Psoas muscle (tissue), 8 donors: ENCODE results near the gene OR2V2. TPM values are rescaled to one million over a fixed set of nuclear protein-coding genes. Genes with fewer than 3 reads are reported as not detected.

ENCODE experiments used
- ATAC-seq, 4 donors: fragments of 200-7000 bp; cut with Tn5 transposase; one replicate each; pipeline ENCODE4 v1.9.1; 2020; ENCODE audit warnings: moderate library complexity in 3 of 4, mild to moderate bottlenecking in 2 of 4
- DNase-seq, 2 donors: peaks; one replicate each; pipeline ENCODE4 v3.0.0-alpha.2; 2020
- H3K27ac ChIP-seq: fragments of 200-600 bp; one replicate; pipeline ENCODE4 v1.8.0; 2022
- H3K27me3 ChIP-seq, 3 donors: fragments of 200-600 bp in 1 of 3; one replicate each; pipeline versions ENCODE4 v1.6.1 to v1.8.0; 2013 to 2022; ENCODE audit warnings: low read length in 2 of 3, mild to moderate bottlenecking in 2 of 3, moderate library complexity in 1 of 3; ENCODE audit not compliant: insufficient read depth in 3 of 3
- H3K36me3 ChIP-seq, 2 donors: fragments of 200-600 bp in 1 of 2; one replicate each; pipeline versions ENCODE4 v1.6.1 to v1.8.0; 2013 to 2022; ENCODE audit warnings: low read depth in 1 of 2, mild to moderate bottlenecking in 1 of 2, moderate library complexity in 1 of 2; ENCODE audit not compliant: insufficient read depth in 1 of 2
- H3K4me1 ChIP-seq: fragments of 200-600 bp; one replicate; pipeline ENCODE4 v1.8.0; 2022
- H3K4me3 ChIP-seq: fragments of 200-600 bp; one replicate; pipeline ENCODE4 v1.8.0; 2022; ENCODE audit warnings: mild to moderate bottlenecking
- H3K9me3 ChIP-seq: fragments of 200-600 bp; one replicate; pipeline ENCODE4 v1.8.0; 2022
- WGBS, 3 donors: extraction: QIAGEN DNeasy Blood & Tissue Kit; methylation state at CpG; one replicate each; pipeline versions ENCODE4 v1.1.6 to v1.1.7; 2013; 5-methylcytosine and 5-hydroxymethylcytosine counted together
- intact Hi-C, 2 donors: fragments of 100-400 bp; cut with DNase I; formaldehyde crosslinking; loops; one replicate each; pipeline versions ENCODE4 v1.11.0 to v1.14.2; 2022
- polyA plus RNA-seq, 3 donors: library from polyadenylated mRNA; stranded (reverse); fragments of 200-250 nt; gene quantifications; one replicate each; pipeline ENCODE4 v1.2.3, GENCODE V29; 2013
- total RNA-seq, 4 donors: library from RNA; stranded (reverse); fragmentation: NEBNext Ultra II Directional in 2 of 4; extraction: Animal tissue kit (Norgen Biotek cat#: 25700) in 2 of 4; gene quantifications; one replicate each; pipeline versions ENCODE4 v1.2.1 to v1.2.4, GENCODE V29; 2021 to 2023
- TF ChIP-seq, protein P1 (sequence below): fragments of 200-600 bp; IDR thresholded peaks from one replicate; pipeline ENCODE4 v1.8.0; 2022; ENCODE audit warnings: antibody characterized with exemption
- donor health status: healthy with polysubstance abuse.
- donor health status: DM: no; HTN: no; CAD: no; lungs with moderate emphysema.
- donor health status: Bipolar disorder and iron deficiency.
- donor health status: healthy.
- donor health status: DM: yes; HTN: yes; CAD: no.
- donor health status: DM: no; HTN: no; CAD: no.
- donor health status: DM: no; HTN: no; CAD: no.
- donor health status: DM: yes; HTN: yes; CAD: no.

The OR2V2 gene
- total and polyA plus RNA-seq, 7 donors: not detected

GRCh38 chr5:181107699-181108098 is 39.7 kb upstream of the OR2V2 start:
- intact Hi-C loops: no loop called here
- WGBS, 3 donors: 60 to 65% (median 64%) methylated on average over 9 of the region's 9 CpGs

DNA sequence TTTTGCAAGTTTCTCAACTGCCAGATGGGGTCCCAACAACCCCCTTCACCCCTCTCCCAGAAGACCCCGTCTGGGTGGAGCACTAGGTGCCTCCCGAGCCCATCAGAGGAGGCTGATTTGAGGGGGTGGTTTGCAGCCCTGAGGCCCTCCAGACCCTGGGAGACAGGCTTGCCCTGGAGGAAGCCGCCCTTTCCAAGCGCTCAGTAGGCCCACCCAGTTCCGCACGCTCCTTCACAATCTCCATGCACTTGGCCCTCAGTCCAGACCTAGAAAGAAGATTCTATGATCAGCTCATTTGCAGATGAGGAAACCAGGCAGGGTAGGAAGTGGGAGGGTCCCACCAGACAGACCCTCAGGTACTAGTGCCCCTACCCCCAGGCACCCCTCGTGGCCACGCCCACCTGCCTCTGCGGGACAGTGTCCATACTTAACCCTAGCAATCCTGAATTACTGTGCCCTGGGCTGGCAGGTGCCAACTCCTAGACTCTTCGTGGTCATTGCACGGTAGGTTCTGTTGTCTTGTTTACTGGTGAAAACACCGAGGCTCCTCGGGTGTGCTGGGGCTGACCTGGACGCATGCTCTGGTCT is 38.7 kb upstream of the OR2V2 start:
- H3K9me3 ChIP-seq: no peaks in the 10 kb centered on the region
- H3K4me1 ChIP-seq: no peaks in the 10 kb centered on the region
- ATAC-seq (no peak), DNase-seq (no peak)
- no peaks in the 10 kb centered on the region for H3K36me3 ChIP-seq
- WGBS, 3 donors: 67 to 69% (median 67%) methylated on average over 14 of the region's 14 CpGs
- H3K4me3 ChIP-seq: no peak overlapping the region
- TF ChIP-seq, protein P1, sequence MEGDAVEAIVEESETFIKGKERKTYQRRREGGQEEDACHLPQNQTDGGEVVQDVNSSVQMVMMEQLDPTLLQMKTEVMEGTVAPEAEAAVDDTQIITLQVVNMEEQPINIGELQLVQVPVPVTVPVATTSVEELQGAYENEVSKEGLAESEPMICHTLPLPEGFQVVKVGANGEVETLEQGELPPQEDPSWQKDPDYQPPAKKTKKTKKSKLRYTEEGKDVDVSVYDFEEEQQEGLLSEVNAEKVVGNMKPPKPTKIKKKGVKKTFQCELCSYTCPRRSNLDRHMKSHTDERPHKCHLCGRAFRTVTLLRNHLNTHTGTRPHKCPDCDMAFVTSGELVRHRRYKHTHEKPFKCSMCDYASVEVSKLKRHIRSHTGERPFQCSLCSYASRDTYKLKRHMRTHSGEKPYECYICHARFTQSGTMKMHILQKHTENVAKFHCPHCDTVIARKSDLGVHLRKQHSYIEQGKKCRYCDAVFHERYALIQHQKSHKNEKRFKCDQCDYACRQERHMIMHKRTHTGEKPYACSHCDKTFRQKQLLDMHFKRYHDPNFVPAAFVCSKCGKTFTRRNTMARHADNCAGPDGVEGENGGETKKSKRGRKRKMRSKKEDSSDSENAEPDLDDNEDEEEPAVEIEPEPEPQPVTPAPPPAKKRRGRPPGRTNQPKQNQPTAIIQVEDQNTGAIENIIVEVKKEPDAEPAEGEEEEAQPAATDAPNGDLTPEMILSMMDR: no peak
- no peak overlapping the region for H3K27ac ChIP-seq
- intact Hi-C loops: no loop called here
- H3K27me3 ChIP-seq: peaks cover 0 to 82% (median 15%) of the 10 kb centered on the region in 3 donors

More at GRCh38 chr5:181107699-181108098, 39.7 kb upstream of the OR2V2 start:
- Histone ChIP-seq H3K36me3 (no peaks in the 10 kb centered on the region), H3K27ac (no peak overlapping the region), H3K27me3 (peaks cover 0 to 79% (median 13%) of the 10 kb centered on the region in 3 donors), H3K9me3 (no peaks in the 10 kb centered on the region), H3K4me1 (no peaks in the 10 kb centered on the region), H3K4me3 (no peak overlapping the region)
- DNase-seq: no peak
- TF ChIP-seq, protein P1: no peak
- ATAC-seq: no peak

GRCh38 chr5:181109489-181110013 is 37.8 kb upstream of the OR2V2 start:
- H3K36me3 ChIP-seq: no peaks in the 10 kb centered on the region
- intact Hi-C loops: no loop called here
- peaks cover 0 to 83% (median 17%) of the 10 kb centered on the region in 3 donors for H3K27me3 ChIP-seq
- TF ChIP-seq, protein P1: no peak
- no peaks in the 10 kb centered on the region for H3K9me3 ChIP-seq
- no peak for DNase-seq
- ATAC-seq: no peak
- no peaks in the 10 kb centered on the region for H3K4me1 ChIP-seq
- no peak overlapping the region for H3K4me3 ChIP-seq
- no peak overlapping the region for H3K27ac ChIP-seq
- WGBS, 3 donors: 51 to 54% (median 53%) methylated on average over 11 of the region's 11 CpGs

- Histone ChIP-seq H3K4me1 (no peaks in the 10 kb centered on the region), H3K27ac (no peak overlapping the region), H3K9me3 (no peaks in the 10 kb centered on the region), H3K4me3 (no peak overlapping the region), H3K36me3 (no peaks in the 10 kb centered on the region), H3K27me3 (peaks cover under 1 to 85% (median 26%) of the 10 kb centered on the region in 3 donors)
- WGBS, 3 donors: 76 to 78% (median 76%) methylated on average over 5 of the region's 5 CpGs
- intact Hi-C loops: no loop called here
- DNase-seq (no peak), ATAC-seq (no peak)
- TF ChIP-seq, protein P1: no peak
These were observed 36.4 kb upstream of the OR2V2 start for GRCh38 chr5:181111010-181111409.
